NB4 (cell line): ENCODE measurements around the gene ANKRD18A.
A peak's percentile ranks its signal among the peaks of the same experiment; 100 is the strongest.

ENCODE experiments used
- DNase-seq: peaks from one replicate; pipeline ENCODE4 v3.0.0; 2010; ENCODE audit warnings: low read depth
- H3K4me3 ChIP-seq: one replicate; pipeline ENCODE4 v1.5.1; 2011; ENCODE audit warnings: mild to moderate bottlenecking, low read depth, low read length, moderate library complexity
- CTCF ChIP-seq: IDR thresholded peaks from one replicate; pipeline ENCODE4 v1.5.1; 2012; ENCODE audit warnings: low read depth, low read length
- MAX ChIP-seq: IDR thresholded peaks from 2 replicates; pipeline ENCODE4 v1.6.1; 2011; ENCODE audit warnings: low read depth, low read length
- MYC ChIP-seq: IDR thresholded peaks from 2 replicates; pipeline ENCODE4 v1.6.1; 2011; ENCODE audit warnings: low read depth, low read length
- POLR2A ChIP-seq: IDR thresholded peaks from 2 replicates; pipeline ENCODE4 v1.6.1; 2011; ENCODE audit warnings: mild to moderate bottlenecking; ENCODE audit not compliant: insufficient read length; ENCODE audit errors: extremely low read depth

ANKRD18A gene

GRCh38 chr9:38620483-38621433, at the start of gene ANKRD18A:
Gene ANKRD18A (minus strand): TSS chr9:38620596. CDS start chr9:38620285, 311 bp downstream.
- peak within 1 kb of the TSS; percentile 66 for H3K4me3 ChIP-seq
- DNase-seq, result peak; percentile 89
- TF ChIP-seq CTCF (peak; percentile 36), MYC (peak; percentile 88), POLR2A (peak; percentile 59), MAX (peak; percentile 83)

GRCh38 chr9:38668791-38669466, 48.5 kb upstream of the ANKRD18A start:
- DNase-seq, result no peak
- no peak for TF ChIP-seq MYC
- H3K4me3 ChIP-seq, result no peak overlapping the region

- no peak for TF ChIP-seq MYC
- TF ChIP-seq CTCF, result peak; percentile 13
- DNase-seq, result peak; percentile 20
- no peak overlapping the region for H3K4me3 ChIP-seq
Measured at GRCh38 chr9:38662763-38663593, 42.6 kb upstream of the ANKRD18A start.

GRCh38 chr9:38659538-38659937, 39.1 kb upstream of the ANKRD18A start:
- H3K4me3 ChIP-seq, result no peak overlapping the region
- TF ChIP-seq MYC (no peak), POLR2A (no peak), CTCF (no peak), MAX (no peak)
- DNase-seq, result no peak

- TF ChIP-seq MYC, result no peak
- TF ChIP-seq POLR2A, result no peak
- TF ChIP-seq MAX, result no peak
- no peak for TF ChIP-seq CTCF
- no peak for DNase-seq
- H3K4me3 ChIP-seq, result no peak overlapping the region
Measured at GRCh38 chr9:38656896-38657295, 36.5 kb upstream of the ANKRD18A start.

- DNase-seq, result no peak
- no peak overlapping the region for H3K4me3 ChIP-seq
- TF ChIP-seq POLR2A (no peak), MYC (no peak), CTCF (no peak), MAX (no peak)
Measured at GRCh38 chr9:38652486-38652885, 32.1 kb upstream of the ANKRD18A start.
